Right atrium auricular region (tissue), 2 donors: ENCODE results near the gene THRB. TPM values are rescaled to one million over a fixed set of nuclear protein-coding genes. Genes with fewer than 3 reads are reported as not detected.

ENCODE experiments used
- DNase-seq: peaks from one replicate; pipeline ENCODE4 v3.0.0-alpha.2; 2019; ENCODE audit warnings: low spot score
- H3K27ac ChIP-seq, 2 donors: fragments of 200-600 bp; sonication (generic); 1 replicate in 1 of 2; 2 replicates in 1 of 2; pipeline ENCODE4 v1.5.1; 2016 to 2019
- H3K27me3 ChIP-seq, 2 donors: fragments of 200-600 bp; sonication (generic); one replicate each; pipeline versions ENCODE4 v1.5.1 to v1.6.0; 2017 to 2019
- H3K36me3 ChIP-seq: fragments of 200-600 bp; sonication (generic); one replicate; pipeline ENCODE4 v1.5.1; 2016
- H3K4me1 ChIP-seq, 2 donors: fragments of 200-600 bp; sonication (generic); one replicate each; pipeline versions ENCODE4 v1.5.1 to v1.6.0; 2017 to 2019
- H3K4me3 ChIP-seq, 2 donors: fragments of 200-600 bp; sonication (generic); 1 replicate in 1 of 2; 2 replicates in 1 of 2; pipeline ENCODE4 v1.5.1; 2017 to 2019; ENCODE audit warnings: mild to moderate bottlenecking in 1 of 2, moderate library complexity in 1 of 2
- H3K9me3 ChIP-seq, 2 donors: fragments of 200-600 bp; sonication (generic); one replicate each; pipeline ENCODE4 v1.5.1; 2019
- CTCF ChIP-seq, 2 donors: fragments of 200-600 bp; sonication (generic); IDR thresholded peaks; one replicate each; pipeline ENCODE4 v1.5.1; 2019; ENCODE audit warnings: antibody characterized with exemption in 2 of 2
- total RNA-seq, 2 donors: library from RNA; depleted of rRNA; stranded (reverse); fragments of >200 nt; gene quantifications; one replicate each; pipeline ENCODE4 v1.1.0, GENCODE V29; 2016

Gene THRB
- total RNA-seq, 2 donors from 2014 or later: 4.2 to 7.0 TPM

GRCh38 chr3:24273491-24273890 is 221.2 kb downstream of the THRB start:
- H3K27me3 ChIP-seq: no peaks in the 10 kb centered on the region
- no peaks in the 10 kb centered on the region for H3K9me3 ChIP-seq
- no peaks in the 10 kb centered on the region for H3K4me1 ChIP-seq
- no peak overlapping the region for H3K4me3 ChIP-seq
- H3K36me3 ChIP-seq: no peaks in the 10 kb centered on the region
- no peak for DNase-seq
- TF ChIP-seq CTCF (IDR thresholded peaks at IDR 0.05): no peak
- H3K27ac ChIP-seq: no peak overlapping the region

- no peak overlapping the region for H3K4me3 ChIP-seq
- no peaks in the 10 kb centered on the region for H3K27me3 ChIP-seq
- H3K27ac ChIP-seq: no peak overlapping the region
- H3K36me3 ChIP-seq: no peaks in the 10 kb centered on the region
- TF ChIP-seq CTCF (IDR thresholded peaks at IDR 0.05): no peak
- H3K9me3 ChIP-seq: no peaks in the 10 kb centered on the region
- no peaks in the 10 kb centered on the region for H3K4me1 ChIP-seq
- no peak for DNase-seq
Measured at GRCh38 chr3:24272875-24273274, 221.8 kb downstream of the THRB start.

GRCh38 chr3:24272408-24272807 is 222.2 kb downstream of the THRB start:
- no peak overlapping the region for H3K4me3 ChIP-seq
- no peaks in the 10 kb centered on the region for H3K27me3 ChIP-seq
- H3K9me3 ChIP-seq: no peaks in the 10 kb centered on the region
- H3K27ac ChIP-seq: no peak overlapping the region
- H3K36me3 ChIP-seq: no peaks in the 10 kb centered on the region
- no peaks in the 10 kb centered on the region for H3K4me1 ChIP-seq
- DNase-seq: no peak
- TF ChIP-seq CTCF (IDR thresholded peaks at IDR 0.05): no peak

- H3K9me3 ChIP-seq: no peaks in the 10 kb centered on the region
- H3K4me1 ChIP-seq: no peaks in the 10 kb centered on the region
- no peak for TF ChIP-seq CTCF (IDR thresholded peaks at IDR 0.05)
- H3K4me3 ChIP-seq: no peak overlapping the region
- no peaks in the 10 kb centered on the region for H3K36me3 ChIP-seq
- H3K27me3 ChIP-seq: no peaks in the 10 kb centered on the region
- no peak for DNase-seq
- H3K27ac ChIP-seq: no peak overlapping the region
Measured at GRCh38 chr3:24271228-24271627, 223.4 kb downstream of the THRB start.

GRCh38 chr3:24270744-24271143 is 223.9 kb downstream of the THRB start:
- Histone ChIP-seq H3K27ac (no peak overlapping the region), H3K9me3 (no peaks in the 10 kb centered on the region)
- TF ChIP-seq CTCF (IDR thresholded peaks at IDR 0.05): no peak

GRCh38 chr3:24270204-24270691 is 224.4 kb downstream of the THRB start:
- Histone ChIP-seq H3K27me3 (no peaks in the 10 kb centered on the region), H3K9me3 (no peaks in the 10 kb centered on the region), H3K4me1 (no peaks in the 10 kb centered on the region), H3K36me3 (no peaks in the 10 kb centered on the region), H3K27ac (no peak overlapping the region), H3K4me3 (no peak overlapping the region)
- no peak for TF ChIP-seq CTCF (IDR thresholded peaks at IDR 0.05)
- DNase-seq: no peak

More at GRCh38 chr3:24270744-24271143, 223.9 kb downstream of the THRB start:
- Histone ChIP-seq H3K4me1 (no peaks in the 10 kb centered on the region), H3K27me3 (no peaks in the 10 kb centered on the region), H3K4me3 (no peak overlapping the region), H3K36me3 (no peaks in the 10 kb centered on the region)
- DNase-seq: no peak
